ENCODE measurements around the gene CRYM.
"Not testable (repeated sequence)": the region's sequence is repeated elsewhere in the genome, so short reads cannot be mapped to it uniquely, and the experiment has no call there.

GRCh38 chr16:21322251-21322650 is 44.2 kb upstream of the CRYM start:
- TF ChIP-seq CTCF (IDR thresholded peaks at IDR 0.05; ENCODE audit: insufficient read depth, low read length, poor library complexity, severe bottlenecking); EZH2phosphoT487 (conservative IDR thresholded peaks at IDR 0.05; ENCODE audit: low read length): not testable (repeated sequence)
